Myocyte (in vitro differentiated cells): ENCODE measurements around the gene SSH3. TPM values are rescaled to one million over a fixed set of nuclear protein-coding genes. Genes with fewer than 3 reads are reported as not detected.

Source experiments
- DNase-seq: peaks from one replicate; pipeline ENCODE4 v3.0.0-alpha.2; 2012; ENCODE audit warnings: low read depth
- total RNA-seq: library from RNA; depleted of rRNA; stranded (reverse); fragments of >200 nt; gene quantifications from 2 replicates; pipeline ENCODE4 v1.2.3, GENCODE V29; 2014

Gene SSH3
- total RNA-seq, 1 donor from 2014 or later, result 18.3 TPM

- DNase-seq, result no peak
Measured at GRCh38 chr11:67344264-67344663, 40.9 kb downstream of the SSH3 start.

GRCh38 chr11:67345247-67345919, 42.1 kb downstream of the SSH3 start:
- DNase-seq, result no peak

GRCh38 chr11:67345920-67346819, 42.8 kb downstream of the SSH3 start:
- peak; percentile 42 for DNase-seq

GRCh38 chr11:67347964-67348749, 44.8 kb downstream of the SSH3 start:
- DNase-seq, result no peak

- DNase-seq, result no peak
Measured at GRCh38 chr11:67349036-67349435, 45.7 kb downstream of the SSH3 start.

GRCh38 chr11:67349457-67349856, 46.1 kb downstream of the SSH3 start:
- no peak for DNase-seq

GRCh38 chr11:67349928-67350465, 46.7 kb downstream of the SSH3 start:
- DNase-seq, result no peak

GRCh38 chr11:67351275-67352005, 48.1 kb downstream of the SSH3 start:
- peak; percentile 76 for DNase-seq

GRCh38 chr11:67352546-67353316, 49.4 kb downstream of the SSH3 start:
- DNase-seq, result peak; percentile 75

- DNase-seq, result peak; percentile 97
Measured at GRCh38 chr11:67353317-67354074, 50.2 kb downstream of the SSH3 start, which contains the start of gene POLD4. TSS of gene POLD4 (minus strand) at chr11:67353546. CDS start at chr11:67353399, 147 bp downstream.

GRCh38 chr11:67354075-67355022, 51.0 kb downstream of the SSH3 start:
- DNase-seq, result peak; percentile 91

- DNase-seq, result peak; percentile 43
Measured at GRCh38 chr11:67355023-67355793, 51.9 kb downstream of the SSH3 start.

GRCh38 chr11:67355794-67356386, 52.6 kb downstream of the SSH3 start:
- DNase-seq, result no peak

- no peak for DNase-seq
Measured at GRCh38 chr11:67356387-67356863, 53.1 kb downstream of the SSH3 start.

- peak; percentile 88 for DNase-seq
Measured at GRCh38 chr11:67356864-67357561, 53.7 kb downstream of the SSH3 start.
